ENCODE data around the gene SLC9A8.
"Not testable (repeated sequence)": the region's sequence is repeated elsewhere in the genome, so short reads cannot be mapped to it uniquely, and the experiment has no call there.

Gene SLC9A8

DNA sequence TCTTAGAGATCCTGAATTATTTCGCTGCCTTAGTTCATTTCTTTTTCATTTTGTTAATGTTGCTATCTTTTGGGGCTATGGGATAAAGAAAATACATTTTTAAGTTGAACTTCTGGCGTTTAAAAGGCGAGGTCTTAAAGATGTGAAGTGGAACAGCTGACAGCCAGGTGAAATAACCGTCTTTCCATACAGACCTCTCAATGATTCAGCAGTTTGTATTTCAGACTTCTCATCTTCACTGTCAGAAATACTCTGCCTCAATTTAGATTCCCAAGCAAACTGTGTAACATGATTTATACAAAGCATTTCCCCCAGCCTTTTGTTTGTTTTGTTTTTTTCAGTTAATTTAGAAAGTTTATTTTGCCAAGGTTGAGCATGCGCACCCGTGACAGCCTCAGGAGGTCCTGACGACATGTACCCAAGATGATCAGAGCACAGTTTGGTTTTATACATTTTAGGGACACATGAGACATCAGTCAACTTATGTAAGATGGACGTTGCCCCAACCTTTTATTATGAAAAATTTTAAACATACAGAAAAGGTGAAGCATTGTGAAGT, 40.0 kb downstream of the SLC9A8 start:
- no peak for DNase-seq

DNA sequence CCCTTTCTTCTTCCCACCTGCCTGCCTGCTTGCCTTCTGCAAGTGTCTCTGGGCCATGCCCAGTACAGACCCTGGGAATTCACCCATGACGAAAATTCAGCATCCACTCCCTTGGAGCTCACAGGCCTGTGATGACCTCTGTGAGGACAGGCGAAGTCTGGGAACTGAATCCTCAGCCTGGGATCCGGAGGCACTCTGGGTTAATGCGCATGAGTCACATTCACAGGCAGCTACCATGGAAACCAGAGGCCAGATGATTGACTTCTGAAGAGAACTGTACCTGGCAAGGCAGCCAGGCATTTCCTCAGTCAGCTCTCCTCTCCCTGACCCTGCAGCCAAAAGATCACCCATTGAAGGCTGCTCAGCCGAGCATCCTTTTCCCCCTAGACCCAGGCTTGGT, 41.0 kb downstream of the SLC9A8 start:
- DNase-seq: no peak

DNA sequence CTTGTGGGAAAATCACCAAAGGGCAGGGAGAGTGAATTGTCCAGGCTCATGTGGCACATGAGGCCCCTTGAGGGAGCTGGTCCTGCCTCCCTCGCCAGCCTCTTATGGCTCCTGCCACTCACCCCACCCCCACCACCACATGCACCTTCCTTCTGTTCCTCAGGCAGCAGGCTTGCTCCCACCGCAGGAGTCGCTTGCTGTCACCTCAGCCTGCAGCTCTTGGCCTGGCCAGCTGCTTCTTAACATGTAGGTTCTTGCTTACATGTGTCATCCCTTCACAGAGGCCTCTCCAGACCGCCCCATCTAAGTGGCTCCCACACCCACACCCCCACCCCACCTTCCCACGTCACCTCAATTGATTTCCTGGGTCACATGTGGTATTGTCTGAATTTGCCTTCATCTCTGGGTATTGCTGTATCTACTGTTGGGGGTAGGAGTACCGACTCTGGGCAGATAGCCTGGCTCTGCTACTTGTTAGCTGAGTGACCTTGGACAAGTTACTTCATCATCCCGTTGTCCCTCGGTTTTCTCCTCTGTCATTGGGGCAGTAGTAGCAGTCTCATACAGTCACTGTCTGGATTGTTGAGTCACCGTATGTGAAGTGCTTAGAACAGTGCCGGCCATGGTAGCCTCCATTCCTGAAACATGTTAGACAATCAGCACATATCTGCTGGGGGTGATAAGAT, 41.7 kb downstream of the SLC9A8 start:
- no peak for DNase-seq

DNA sequence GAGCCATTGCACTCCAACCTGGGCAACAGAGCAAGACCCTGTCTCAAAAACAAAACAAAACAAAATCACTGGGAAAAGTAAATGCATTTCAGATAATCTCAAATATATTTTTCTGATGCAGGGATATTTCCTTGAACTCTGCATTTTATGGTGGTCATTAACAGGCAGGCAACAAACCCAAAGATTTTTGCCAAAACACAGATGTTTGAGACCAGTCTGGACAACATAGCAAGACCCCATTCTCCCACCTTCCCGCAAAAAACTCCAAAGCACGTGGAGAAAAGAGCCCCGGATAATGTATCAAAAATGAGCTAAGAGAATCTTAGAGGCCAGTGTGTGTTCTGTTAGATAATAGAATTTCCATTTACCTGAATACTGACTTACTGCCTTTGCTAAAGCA, 44.3 kb downstream of the SLC9A8 start:
- DNase-seq: no peak

DNA sequence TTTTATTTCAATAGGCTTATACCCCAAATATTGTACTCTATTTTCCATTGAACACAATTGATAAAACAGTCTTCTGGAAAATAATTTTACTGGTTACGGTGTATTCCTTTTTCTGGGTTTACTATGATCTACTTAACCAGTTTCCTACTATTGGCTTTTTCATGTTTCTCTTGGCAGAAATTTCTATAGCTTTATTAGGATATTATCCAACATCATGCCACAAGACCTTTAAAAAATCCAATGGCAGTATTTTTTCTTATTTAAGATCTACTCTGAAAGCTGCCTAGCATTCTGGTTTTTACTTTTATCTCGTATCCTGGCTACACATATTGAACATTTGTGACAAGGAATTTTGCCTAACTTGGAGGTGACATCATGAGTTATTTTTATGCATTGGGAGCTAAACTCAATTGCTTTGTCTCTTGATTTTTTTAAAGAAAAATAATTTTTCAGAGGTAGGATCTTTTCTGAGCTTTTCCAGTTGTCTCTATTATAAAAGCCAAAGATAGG, 45.5 kb downstream of the SLC9A8 start:
- DNase-seq: no peak

DNA sequence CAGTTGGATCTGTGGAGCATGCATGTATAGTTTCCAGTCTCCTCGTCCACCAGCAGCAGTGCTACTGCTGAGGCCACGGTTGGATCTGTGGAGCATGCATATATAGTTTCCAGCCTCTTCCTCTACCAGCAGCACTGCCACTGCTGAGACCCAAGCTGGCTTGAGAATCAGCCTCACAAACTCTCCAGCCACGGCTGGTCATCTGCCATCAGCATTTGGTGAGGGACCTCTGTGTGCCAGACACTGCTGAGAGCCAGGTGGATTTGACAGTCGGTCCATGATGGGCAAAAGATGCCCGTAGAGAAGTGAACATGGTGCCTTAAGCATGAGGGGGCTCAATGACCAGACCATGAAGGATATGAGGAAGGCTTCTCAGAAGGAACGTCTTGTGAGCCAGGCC, 46.4 kb downstream of the SLC9A8 start:
- DNase-seq: no peak

DNA sequence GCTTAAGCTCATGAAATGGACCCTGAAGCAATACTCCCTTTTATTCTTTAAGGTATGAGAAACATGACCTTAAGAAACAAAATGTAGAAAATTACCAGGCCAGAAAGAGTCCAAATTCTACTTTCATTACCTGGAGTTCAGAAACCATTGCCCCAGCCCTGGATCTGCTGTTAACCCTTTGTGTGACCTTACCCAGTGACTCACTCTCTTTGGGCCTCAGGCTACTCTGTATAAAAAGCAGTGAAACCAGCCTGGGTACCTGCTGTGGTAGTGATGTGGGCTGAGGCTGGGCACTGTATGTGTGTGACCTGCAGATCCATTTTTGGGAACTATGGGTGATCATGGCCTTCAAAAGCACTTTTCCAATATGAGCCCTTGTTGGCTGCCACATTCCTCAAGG, 47.2 kb downstream of the SLC9A8 start:
- no peak for DNase-seq

DNA sequence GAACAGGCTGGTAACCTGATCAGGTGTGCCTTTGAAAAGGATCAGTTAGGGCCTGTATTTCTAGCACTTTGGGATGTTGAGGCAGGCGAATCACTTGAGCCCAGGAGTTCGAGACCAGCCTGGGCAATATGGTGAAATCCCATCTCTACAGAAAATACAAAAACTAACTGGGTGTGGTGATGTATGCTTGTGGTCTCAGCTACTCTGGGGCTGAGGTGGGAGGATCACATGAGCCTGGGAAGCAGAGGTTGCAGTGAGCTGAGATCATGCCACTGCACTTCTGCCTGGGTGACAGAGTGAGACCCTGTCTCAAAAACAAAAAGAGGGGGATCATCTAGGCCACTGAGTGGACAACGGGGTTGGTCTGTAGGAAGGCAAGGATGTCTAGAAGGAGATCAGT, 48.6 kb downstream of the SLC9A8 start:
- DNase-seq: not testable (repeated sequence)

DNA sequence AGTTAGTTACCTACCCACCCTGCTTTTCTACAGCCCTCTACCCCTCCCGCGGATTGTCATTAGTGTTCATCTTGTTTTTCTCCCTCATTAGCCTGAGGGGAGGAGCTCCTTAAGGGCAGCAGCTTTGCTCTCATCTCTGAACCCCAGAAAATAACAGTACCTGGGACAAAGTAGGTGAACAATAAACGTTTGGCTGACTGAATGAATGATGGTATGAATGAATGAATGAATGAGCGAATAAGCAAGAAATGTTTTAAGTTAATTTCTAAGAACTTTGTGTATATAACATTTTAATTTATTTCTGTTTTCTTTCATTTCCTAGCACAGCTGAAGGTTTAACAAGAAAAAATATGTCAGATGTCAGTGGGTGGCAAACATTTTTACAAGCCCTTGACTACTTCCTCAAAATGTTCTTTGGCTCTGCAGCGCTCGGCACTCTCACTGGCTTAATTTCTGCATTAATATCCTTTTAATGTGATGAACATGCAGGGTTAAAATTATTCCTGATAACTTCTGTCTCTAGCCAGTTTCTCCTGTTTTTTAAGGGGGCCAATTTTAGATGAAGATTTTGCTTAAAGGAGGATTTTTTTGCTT, 50.1 kb downstream of the SLC9A8 start:
- DNase-seq: no peak

DNA sequence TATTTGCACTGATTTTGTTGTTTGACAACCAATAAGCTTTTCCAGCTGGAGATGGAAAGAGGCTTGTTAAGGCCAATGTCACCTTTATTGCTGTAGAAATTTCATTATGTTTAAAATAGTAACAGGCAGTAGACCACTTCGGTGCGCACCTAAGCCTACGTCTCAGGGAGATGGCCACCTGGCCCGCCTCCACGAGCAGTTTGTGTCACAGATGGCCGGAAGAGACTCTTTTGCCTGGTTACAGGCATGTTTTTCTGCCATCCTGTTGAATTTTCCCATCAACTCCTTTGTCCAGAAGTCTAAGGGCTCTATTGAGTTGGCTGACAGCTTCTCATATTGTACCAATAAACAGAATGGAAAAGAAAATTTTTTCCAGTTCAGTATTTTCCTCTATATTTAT, 51.0 kb downstream of the SLC9A8 start:
- no peak for DNase-seq

DNA sequence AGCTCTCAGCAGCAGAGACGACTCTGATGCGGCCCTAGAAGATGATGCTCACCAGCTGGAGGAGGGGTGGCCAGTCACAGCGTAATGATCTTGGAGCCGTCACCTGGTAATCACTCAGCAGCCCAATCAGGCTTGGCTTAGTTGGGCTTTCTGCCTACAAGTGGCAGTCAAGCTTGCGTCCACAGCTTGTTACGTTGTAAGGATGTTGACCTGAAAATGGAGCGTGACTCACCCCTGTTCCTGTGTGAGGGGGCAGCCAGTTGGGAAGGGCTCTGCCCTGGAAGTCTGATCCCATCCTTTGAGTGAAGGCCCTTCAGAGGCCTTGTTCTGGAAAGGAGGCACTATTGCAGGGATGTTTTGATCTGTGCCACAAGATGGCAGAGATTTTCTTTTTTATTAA, 52.9 kb downstream of the SLC9A8 start:
- DNase-seq: no peak

DNA sequence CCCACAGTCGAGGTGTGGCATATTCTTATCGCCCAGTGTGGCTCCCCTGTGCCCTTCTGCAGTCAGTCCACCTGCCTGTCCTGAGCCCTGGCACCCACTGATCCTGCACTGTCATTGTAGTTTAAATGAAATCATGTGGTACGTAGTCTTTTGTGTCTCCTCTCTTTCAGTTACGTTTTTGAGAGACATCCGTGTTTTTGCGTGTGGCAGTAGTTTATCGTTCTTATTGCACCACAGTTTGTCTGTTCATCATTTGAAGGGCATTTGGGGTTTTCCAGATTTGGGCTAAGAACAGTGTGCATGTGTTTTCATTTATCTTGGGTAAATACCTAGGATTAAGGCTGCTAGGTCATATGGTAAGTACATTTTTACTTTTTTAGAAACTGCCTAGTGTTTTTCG, 53.4 kb downstream of the SLC9A8 start:
- DNase-seq: no peak

DNA sequence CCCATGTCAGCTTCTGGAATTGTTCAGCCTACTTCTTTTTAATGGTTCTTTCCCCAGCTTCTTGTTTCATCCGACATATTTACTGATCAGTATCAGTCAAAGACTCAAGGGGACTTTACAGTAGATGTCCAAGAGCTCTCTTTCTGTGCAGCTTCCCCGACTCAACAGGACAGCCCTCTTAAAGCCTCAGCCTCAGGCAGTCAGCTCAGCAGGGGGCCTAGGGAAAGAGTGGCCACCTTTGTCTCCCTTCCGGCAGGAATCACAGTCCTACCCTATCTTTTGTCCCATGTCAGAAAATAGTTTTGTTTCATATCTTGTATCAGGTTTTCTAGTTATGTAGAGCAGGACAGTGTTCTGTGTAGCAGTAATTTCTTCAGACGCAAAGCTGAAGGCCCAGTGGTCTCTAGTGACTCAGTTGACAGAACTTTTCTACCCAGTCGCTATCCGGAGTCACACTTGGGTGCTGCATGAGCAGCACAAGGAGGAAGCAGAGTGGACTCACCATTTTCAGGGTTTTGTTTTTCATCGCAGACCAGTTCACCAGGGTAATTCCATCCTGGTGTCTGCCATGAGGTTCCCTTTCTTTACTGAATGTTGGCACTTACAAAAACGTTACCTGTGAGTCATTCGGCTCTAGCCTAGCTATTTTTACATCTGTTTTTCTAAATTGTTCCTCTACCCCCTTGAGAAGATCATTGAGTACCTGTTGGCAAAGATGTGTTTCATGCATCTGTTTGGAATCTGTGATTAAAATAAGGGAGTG, 55.0 kb downstream of the SLC9A8 start:
- DNase-seq: no peak

DNA sequence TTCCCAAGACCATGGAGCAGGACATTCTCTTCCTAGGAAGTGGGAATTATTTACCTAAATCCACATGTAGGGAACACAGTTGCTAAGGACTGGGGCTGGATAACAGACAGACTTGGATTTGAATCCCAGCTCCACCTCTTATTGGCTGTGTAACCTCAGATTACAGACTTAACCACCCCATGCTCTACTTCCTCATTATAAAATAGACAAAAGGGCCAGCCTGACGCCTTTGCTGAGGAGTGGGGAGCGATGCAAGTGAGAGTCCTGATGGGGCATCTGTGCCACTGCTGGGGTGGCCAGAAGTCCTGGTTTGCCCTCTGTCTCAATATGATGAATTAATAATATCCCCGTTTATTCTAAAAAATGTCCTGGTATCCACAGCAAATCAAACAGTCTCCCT, 55.9 kb downstream of the SLC9A8 start:
- DNase-seq: no peak

DNA sequence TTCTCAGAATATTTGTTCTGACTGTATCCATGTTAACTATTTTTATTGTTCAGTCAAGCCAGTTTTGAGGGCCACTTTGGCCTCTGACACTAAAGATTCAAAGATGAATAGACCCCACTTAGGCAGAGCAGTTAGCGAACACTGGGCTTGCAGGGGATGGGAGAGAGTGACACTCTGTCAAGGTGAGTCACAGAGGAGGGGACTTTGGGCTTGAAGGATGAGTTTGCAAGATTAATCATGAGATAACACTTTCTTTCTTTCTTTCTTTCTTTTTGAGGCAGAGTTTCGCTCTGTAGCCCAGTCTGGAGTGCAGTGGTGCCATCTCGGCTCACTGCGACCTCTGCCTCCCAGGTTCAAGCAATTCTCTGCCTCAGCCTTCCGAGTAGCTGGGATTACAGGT, 56.3 kb downstream of the SLC9A8 start:
- DNase-seq: no peak

DNA sequence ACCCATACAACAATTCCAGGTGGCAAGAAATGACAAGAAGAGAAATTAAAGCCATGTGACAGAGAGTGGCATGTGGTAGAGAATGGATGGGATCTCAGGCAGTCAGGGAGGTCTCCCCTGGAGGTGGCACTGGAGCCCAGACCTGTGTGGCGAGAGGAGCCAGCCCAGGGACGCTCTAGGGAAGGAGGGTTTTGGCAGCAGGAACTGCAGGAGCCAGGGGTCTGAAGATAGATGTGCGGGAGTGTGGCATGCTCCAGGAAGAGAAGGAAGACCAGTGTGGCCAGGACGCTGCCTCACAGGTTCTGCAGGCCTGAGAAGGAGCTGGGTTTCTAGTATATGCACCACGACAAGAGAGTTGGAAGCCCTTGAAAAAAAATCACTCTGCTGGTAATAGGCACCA, 57.6 kb downstream of the SLC9A8 start:
- no peak for DNase-seq

DNA sequence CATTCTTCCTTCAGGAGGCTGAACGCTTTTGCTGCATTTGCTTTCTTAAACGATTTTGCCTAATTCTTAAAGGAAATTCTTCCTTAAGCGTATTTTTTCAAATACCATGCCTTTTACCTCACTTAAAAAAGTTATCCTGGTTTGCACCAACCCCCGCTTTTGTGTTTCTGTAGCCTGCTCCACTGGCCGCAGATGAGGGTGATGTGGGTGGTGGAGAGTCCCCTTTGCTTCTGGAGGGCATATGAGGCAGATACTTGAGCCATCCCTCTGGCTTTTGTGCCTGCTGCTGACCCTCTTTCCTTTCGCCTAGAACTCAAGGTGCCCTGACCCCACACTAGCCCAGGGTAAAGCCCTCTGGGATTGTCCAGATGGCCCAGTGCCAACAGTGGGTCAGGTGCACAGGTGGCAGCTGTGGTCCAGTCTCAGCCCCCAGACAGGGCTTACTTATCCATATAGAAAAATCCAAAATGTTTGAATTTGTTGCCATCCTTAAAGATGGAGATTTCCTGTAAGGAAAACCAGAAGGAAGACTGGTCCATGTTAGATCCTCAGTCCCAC, 58.8 kb downstream of the SLC9A8 start:
- DNase-seq: no peak

DNA sequence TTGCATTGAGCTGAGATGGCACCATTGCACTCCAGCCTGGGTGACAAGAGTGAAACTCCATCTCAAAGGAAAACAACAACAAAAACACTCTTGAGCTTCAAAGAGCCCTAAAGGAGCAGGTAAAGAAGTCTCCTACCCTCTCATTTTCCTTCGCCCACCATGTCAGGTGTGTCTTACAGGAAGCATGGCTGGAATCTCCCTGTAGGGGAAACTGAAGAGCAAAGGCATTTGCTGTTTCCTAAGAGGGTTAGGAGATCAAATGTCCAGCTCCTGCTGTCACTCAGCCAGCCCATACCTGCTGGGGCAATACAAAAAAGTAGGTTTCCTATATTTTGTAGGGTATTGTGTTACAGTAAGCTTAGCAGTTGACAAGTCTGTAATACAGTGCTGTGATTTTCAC, 59.4 kb downstream of the SLC9A8 start:
- no peak for DNase-seq

DNA sequence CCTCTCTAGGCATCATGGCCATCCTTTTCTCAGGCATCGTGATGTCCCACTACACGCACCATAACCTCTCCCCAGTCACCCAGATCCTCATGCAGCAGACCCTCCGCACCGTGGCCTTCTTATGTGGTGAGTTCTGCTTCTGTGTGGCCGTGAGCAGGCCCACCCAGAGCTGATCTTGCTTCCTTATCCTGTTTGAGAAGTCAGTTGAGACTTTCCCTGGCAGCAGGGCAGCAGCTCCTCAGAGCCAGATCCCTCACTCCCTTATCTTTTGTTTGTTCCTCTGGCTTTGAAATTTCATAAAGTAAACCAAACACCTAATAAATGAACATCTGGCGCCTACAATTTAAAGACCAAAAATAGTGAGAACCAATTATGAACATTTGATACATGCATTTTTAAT, 62.1 kb downstream of the SLC9A8 start:
- no peak for DNase-seq

DNA sequence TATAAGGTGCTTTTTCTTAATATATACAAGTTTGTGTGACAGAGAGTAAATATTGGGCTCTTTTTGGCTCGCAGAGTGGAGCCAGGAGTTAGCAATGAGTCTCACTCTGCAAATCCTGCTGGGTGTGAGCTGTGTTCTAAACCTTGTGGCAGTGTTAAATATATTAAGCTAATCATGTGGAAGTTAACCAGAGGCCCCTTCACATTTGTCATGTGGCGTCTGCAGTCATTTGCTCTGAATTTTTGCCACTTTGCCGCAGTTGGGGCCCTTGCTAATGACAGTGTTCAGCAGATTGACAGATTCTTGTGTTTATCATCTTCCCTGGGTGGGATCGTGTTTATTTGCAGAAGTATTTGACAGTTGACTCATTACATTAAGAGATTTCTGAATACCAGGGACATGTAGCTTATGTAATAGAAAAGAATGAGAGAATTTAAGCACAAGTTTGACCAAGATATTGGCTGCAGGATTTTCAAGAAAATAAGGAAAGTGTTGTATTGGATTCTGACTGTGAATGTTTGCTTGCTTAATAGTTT, 64.8 kb downstream of the SLC9A8 start:
- DNase-seq: no peak

DNA sequence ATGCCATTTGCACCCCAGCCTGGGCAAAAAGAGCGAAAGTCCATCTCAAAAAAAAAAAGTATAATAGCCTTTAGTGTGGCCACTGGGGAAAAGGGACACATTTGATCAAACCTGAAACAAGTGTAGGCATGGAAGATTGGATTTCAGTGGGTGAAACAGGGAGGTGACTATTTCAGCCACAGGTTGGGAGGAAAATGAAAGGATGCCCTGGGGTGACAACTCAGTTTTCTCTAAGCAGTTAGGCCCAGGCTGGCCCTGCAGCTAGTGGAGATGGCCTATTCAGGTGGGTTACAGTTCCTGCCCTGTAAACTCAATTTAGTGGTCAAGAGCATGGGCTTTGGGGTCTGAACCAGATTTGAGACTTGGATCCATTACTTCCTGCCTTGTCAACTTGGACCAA, 66.3 kb downstream of the SLC9A8 start:
- DNase-seq: no peak

DNA sequence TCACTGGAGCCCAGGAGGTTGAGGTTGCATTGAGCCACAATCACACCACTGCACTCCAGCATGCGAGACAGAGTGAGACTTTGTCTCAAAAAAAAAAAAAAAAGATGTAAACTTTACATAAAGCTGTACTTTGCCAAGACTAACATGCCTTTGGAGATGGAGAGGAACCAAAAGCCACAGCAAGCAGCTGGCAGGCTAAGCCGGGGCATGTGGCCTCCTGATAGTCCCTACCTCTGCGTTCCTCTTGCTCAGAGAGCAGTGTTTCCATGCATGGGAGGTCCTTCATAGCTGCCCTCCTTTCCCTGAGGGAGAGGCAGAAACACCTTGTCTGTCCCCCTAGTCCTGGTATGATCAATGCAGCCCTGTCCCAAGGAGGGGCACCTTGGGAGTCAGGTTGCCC, 67.5 kb downstream of the SLC9A8 start:
- no peak for DNase-seq

DNA sequence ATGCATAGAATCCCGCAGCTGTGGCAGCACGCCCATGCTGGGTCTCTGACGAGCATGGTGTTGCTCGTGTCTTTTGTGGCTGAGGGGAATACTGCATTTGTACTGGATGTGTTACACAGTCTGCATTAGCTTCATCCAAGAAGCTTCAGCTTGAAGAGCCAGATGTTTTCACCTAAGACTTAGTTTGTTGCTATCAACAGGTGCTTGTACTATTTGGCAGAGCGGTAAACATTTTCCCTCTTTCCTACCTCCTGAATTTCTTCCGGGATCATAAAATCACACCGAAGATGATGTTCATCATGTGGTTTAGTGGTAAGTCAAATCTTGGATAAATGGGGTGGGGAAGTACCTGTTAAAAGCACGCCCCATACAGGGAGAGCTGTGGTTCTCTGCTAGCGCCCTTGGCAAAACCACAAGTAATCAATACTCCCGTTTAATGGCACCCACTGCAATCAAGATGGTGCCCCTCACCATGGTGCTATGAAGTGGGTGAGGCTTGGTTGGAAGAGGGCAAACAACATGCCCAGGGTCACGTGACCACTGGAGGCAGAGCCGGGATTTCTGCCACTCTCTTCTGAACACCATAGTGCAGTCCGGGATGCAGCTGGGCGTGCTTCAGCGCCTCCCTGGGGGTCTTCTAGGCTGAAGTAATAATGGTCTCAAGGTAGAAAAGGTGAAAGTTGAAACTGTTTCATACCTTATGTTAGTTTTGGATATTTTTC, 68.3 kb downstream of the SLC9A8 start:
- DNase-seq: no peak
